ENCODE data around the gene TMEM31. TPM values are rescaled to one million over a fixed set of nuclear protein-coding genes. Genes with fewer than 3 reads are reported as not detected.
"Not testable (repeated sequence)": the region's sequence is repeated elsewhere in the genome, so short reads cannot be mapped to it uniquely, and the experiment has no call there.

TMEM31 gene
- total RNA-seq, 1 donor from 2014 or later, result not detected

DNA sequence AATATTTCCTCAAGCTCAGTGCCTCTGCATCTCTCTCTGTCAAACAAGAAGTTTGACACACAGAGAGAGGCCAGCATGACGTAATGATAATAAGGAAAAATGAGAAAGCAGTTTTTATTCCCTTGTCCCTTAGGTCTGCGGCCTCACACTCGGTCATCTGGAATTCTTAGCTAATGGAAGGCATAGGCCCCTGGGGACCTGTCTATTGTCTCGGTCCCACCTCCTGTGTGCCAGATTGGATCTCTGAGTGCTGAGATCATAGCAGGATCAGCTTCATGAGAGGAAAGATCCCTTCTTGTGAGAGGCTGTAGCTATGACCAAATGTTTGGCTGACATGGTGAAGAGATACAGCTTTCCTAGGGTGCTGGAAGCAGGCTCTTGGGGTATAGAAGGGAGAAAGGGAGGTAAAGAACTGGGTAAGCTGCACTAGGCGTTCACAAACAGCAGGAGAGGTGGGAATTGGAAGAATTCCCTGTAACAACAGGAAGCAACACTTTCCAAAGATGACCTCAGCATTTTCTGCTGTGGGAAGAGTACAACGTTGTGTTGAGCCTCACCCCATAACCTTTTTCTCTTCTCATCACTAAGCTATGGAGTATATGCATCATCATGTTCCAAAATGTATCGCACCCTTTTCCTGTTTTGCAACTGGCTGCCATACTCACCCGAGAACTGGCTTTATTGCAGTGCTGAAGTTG is 20.2 kb downstream of the TMEM31 start:
- no peak for DNase-seq (ENCODE audit: low spot score)
- Mint-ChIP-seq H3K36me3 (ENCODE audit: low read depth) (no peaks in the 10 kb centered on the region), H3K4me1 (ENCODE audit: low read depth) (peaks cover 7% of the 10 kb centered on the region), H3K4me3 (no peak overlapping the region), H3K9me3 (no peaks in the 10 kb centered on the region), H3K27ac (no peak overlapping the region), H3K27me3 (ENCODE audit: insufficient read depth) (peaks cover 4% of the 10 kb centered on the region)
- intact Hi-C loops (cut with micrococcal nuclease), result no loop called here

DNA sequence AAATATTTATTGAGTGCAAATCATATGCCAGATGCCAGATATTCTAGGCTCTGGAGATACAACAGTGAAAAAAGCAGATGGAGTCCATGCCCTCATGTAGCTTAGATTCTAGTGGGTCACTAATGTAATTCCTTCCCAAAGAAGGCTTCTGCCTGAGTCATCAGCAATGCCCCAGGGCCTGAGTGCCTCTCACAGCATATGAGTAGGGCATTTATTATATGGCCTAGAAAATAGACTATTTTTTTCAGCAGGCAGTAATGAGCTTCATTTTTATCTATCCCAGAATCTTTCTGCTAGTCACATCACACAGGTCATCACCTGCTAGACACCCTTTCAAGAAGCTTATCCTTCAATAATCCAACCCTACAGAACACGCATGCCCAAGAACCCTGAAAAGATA is 22.3 kb downstream of the TMEM31 start:
- Mint-ChIP-seq H3K27me3 (ENCODE audit: insufficient read depth) (peaks cover 4% of the 10 kb centered on the region), H3K4me3 (no peak overlapping the region), H3K9me3 (no peaks in the 10 kb centered on the region), H3K36me3 (ENCODE audit: low read depth) (no peaks in the 10 kb centered on the region), H3K27ac (no peak overlapping the region), H3K4me1 (ENCODE audit: low read depth) (peaks cover 7% of the 10 kb centered on the region)
- intact Hi-C loops (cut with micrococcal nuclease), result no loop called here
- no peak for DNase-seq (ENCODE audit: low spot score)

GRCh38 chrX:103734125-103734760 is 23.5 kb downstream of the TMEM31 start:
- no peak overlapping the region for H3K4me3 Mint-ChIP-seq
- no peak for DNase-seq (ENCODE audit: low spot score)
- H3K9me3 Mint-ChIP-seq, result no peaks in the 10 kb centered on the region
- H3K27me3 Mint-ChIP-seq (ENCODE audit: insufficient read depth), result peaks cover 4% of the 10 kb centered on the region
- intact Hi-C loops (cut with micrococcal nuclease), result no loop called here
- peaks cover 7% of the 10 kb centered on the region for H3K4me1 Mint-ChIP-seq (ENCODE audit: low read depth)
- H3K36me3 Mint-ChIP-seq (ENCODE audit: low read depth), result no peaks in the 10 kb centered on the region
- H3K27ac Mint-ChIP-seq, result no peak overlapping the region

GRCh38 chrX:103737696-103738095 is 27.0 kb downstream of the TMEM31 start:
- no peak for DNase-seq (ENCODE audit: low spot score)
- Mint-ChIP-seq H3K4me3 (no peak overlapping the region), H3K4me1 (ENCODE audit: low read depth) (peaks cover 7% of the 10 kb centered on the region), H3K27me3 (ENCODE audit: insufficient read depth) (no peaks in the 10 kb centered on the region), H3K9me3 (no peaks in the 10 kb centered on the region), H3K27ac (no peak overlapping the region), H3K36me3 (ENCODE audit: low read depth) (no peaks in the 10 kb centered on the region)
- intact Hi-C loops (cut with micrococcal nuclease), result no loop called here

- H3K9me3 Mint-ChIP-seq, result no peaks in the 10 kb centered on the region
- no peak overlapping the region for H3K4me3 Mint-ChIP-seq
- intact Hi-C loops (cut with micrococcal nuclease), result no loop called here
- no peak overlapping the region for H3K27ac Mint-ChIP-seq
- H3K27me3 Mint-ChIP-seq (ENCODE audit: insufficient read depth), result no peaks in the 10 kb centered on the region
- no peak for DNase-seq (ENCODE audit: low spot score)
- no peaks in the 10 kb centered on the region for H3K36me3 Mint-ChIP-seq (ENCODE audit: low read depth)
- H3K4me1 Mint-ChIP-seq (ENCODE audit: low read depth), result peaks cover 2% of the 10 kb centered on the region
These were observed 28.7 kb downstream of the TMEM31 start for GRCh38 chrX:103739421-103739820.

- no peak for DNase-seq (ENCODE audit: low spot score)
- Mint-ChIP-seq H3K4me3 (no peak overlapping the region), H3K9me3 (no peaks in the 10 kb centered on the region), H3K36me3 (ENCODE audit: low read depth) (no peaks in the 10 kb centered on the region), H3K27me3 (ENCODE audit: insufficient read depth) (no peaks in the 10 kb centered on the region), H3K4me1 (ENCODE audit: low read depth) (no peaks in the 10 kb centered on the region), H3K27ac (no peak overlapping the region)
- intact Hi-C loops (cut with micrococcal nuclease), result no loop called here
These were observed 31.2 kb downstream of the TMEM31 start for GRCh38 chrX:103741879-103742278.

DNA sequence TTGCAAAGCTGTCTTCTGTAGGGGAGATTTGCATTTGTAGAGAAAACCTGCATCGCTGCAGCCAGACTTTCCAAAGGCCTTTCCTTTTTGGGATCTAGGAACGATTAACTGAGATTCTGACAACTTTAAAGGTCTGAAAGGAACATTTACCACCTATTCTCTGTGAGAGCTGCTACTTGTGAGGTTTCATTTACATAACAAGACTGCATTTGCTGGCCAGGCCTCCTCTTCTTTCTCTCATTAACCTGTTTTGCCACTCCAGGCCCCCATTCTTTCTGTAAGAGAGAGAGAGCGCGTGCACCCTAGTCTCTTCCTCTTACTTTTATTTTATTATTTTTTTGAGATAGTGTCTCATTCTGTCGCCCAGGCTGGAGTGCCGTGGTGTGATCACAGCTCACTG is 31.6 kb downstream of the TMEM31 start:
- H3K9me3 Mint-ChIP-seq, result no peaks in the 10 kb centered on the region
- no peak for DNase-seq (ENCODE audit: low spot score)
- no peak overlapping the region for H3K27ac Mint-ChIP-seq
- no peaks in the 10 kb centered on the region for H3K36me3 Mint-ChIP-seq (ENCODE audit: low read depth)
- intact Hi-C loops (cut with micrococcal nuclease), result no loop called here
- no peaks in the 10 kb centered on the region for H3K27me3 Mint-ChIP-seq (ENCODE audit: insufficient read depth)
- H3K4me1 Mint-ChIP-seq (ENCODE audit: low read depth), result no peaks in the 10 kb centered on the region
- H3K4me3 Mint-ChIP-seq, result no peak overlapping the region

GRCh38 chrX:103747163-103747562 is 36.5 kb downstream of the TMEM31 start:
- Mint-ChIP-seq H3K4me1 (ENCODE audit: low read depth) (no peaks in the 10 kb centered on the region), H3K4me3 (no peak overlapping the region), H3K36me3 (ENCODE audit: low read depth) (no peaks in the 10 kb centered on the region), H3K9me3 (no peaks in the 10 kb centered on the region), H3K27ac (no peak overlapping the region), H3K27me3 (ENCODE audit: insufficient read depth) (no peaks in the 10 kb centered on the region)
- no peak for DNase-seq (ENCODE audit: low spot score)
- intact Hi-C loops (cut with micrococcal nuclease), result no loop called here

GRCh38 chrX:103754401-103754800 is 43.7 kb downstream of the TMEM31 start:
- H3K4me3 Mint-ChIP-seq, result no peak overlapping the region
- intact Hi-C loops (cut with micrococcal nuclease), result no loop called here
- H3K9me3 Mint-ChIP-seq, result no peaks in the 10 kb centered on the region
- no peaks in the 10 kb centered on the region for H3K4me1 Mint-ChIP-seq (ENCODE audit: low read depth)
- peaks cover 5% of the 10 kb centered on the region for H3K27me3 Mint-ChIP-seq (ENCODE audit: insufficient read depth)
- H3K27ac Mint-ChIP-seq, result no peak overlapping the region
- no peak for DNase-seq (ENCODE audit: low spot score)
- H3K36me3 Mint-ChIP-seq (ENCODE audit: low read depth), result no peaks in the 10 kb centered on the region

GRCh38 chrX:103756736-103757135 is 46.0 kb downstream of the TMEM31 start:
- DNase-seq (ENCODE audit: low spot score), result no peak
- Mint-ChIP-seq H3K4me1 (ENCODE audit: low read depth) (no peaks in the 10 kb centered on the region), H3K27ac (no peak overlapping the region), H3K9me3 (no peaks in the 10 kb centered on the region), H3K27me3 (ENCODE audit: insufficient read depth) (peaks cover 6% of the 10 kb centered on the region), H3K36me3 (ENCODE audit: low read depth) (no peaks in the 10 kb centered on the region), H3K4me3 (no peak overlapping the region)
- intact Hi-C loops (cut with micrococcal nuclease), result no loop called here

GRCh38 chrX:103758555-103758954 is 47.8 kb downstream of the TMEM31 start:
- Mint-ChIP-seq H3K27me3 (ENCODE audit: insufficient read depth) (peaks cover 6% of the 10 kb centered on the region), H3K4me3 (no peak overlapping the region), H3K27ac (no peak overlapping the region), H3K4me1 (ENCODE audit: low read depth) (no peaks in the 10 kb centered on the region), H3K9me3 (no peaks in the 10 kb centered on the region), H3K36me3 (ENCODE audit: low read depth) (no peaks in the 10 kb centered on the region)
- intact Hi-C loops (cut with micrococcal nuclease), result no loop called here
- no peak for DNase-seq (ENCODE audit: low spot score)

- H3K4me1 Mint-ChIP-seq (ENCODE audit: low read depth); H3K4me3 Mint-ChIP-seq; H3K27ac Mint-ChIP-seq: not testable (repeated sequence)
These were observed 52.8 kb downstream of the TMEM31 start for GRCh38 chrX:103763541-103763940.

More at GRCh38 chrX:103763541-103763940, 52.8 kb downstream of the TMEM31 start:
- H3K27me3 Mint-ChIP-seq (ENCODE audit: insufficient read depth); H3K9me3 Mint-ChIP-seq; DNase-seq (ENCODE audit: low spot score); intact Hi-C loops (cut with micrococcal nuclease); H3K36me3 Mint-ChIP-seq (ENCODE audit: low read depth): not testable (repeated sequence)

Measured in activated T-helper 1 cell treated with anti-CD3 and anti-CD28 coated beads, Interleukin-12 subunit alpha, Interleukin-12 subunit beta, Interleukin-2, Interleukin-4 antibody, amounts not matched to agents 30 ng/mL and 10 ng/mL and 1 ng/mL, durations not matched to agents 14 hours and 24 hours and 36 hours (primary cell).